Fibroblast of skin of left biceps (primary cell): ENCODE results near the gene IGFALS.

ENCODE experiments used
- DNase-seq, 2 experiments: peaks; one replicate each; pipeline ENCODE4 v3.0.0-alpha.2; 2013; ENCODE audit warnings: low read depth in 2 of 2

The IGFALS gene

GRCh38 chr16:1766231-1766630, 27.3 kb downstream of the IGFALS start:
- DNase-seq, result no peak

- no peak for DNase-seq
Measured at GRCh38 chr16:1765826-1766225, 27.7 kb downstream of the IGFALS start.

- no peak for DNase-seq
Measured at GRCh38 chr16:1764971-1765370, 28.5 kb downstream of the IGFALS start.

- no peak for DNase-seq
Measured at GRCh38 chr16:1763521-1764511, 29.7 kb downstream of the IGFALS start.

GRCh38 chr16:1762879-1763520, 30.5 kb downstream of the IGFALS start:
- DNase-seq, result no peak

GRCh38 chr16:1762196-1762878, 31.2 kb downstream of the IGFALS start:
- DNase-seq, result no peak

GRCh38 chr16:1761751-1762150, 31.8 kb downstream of the IGFALS start:
- DNase-seq, result no peak

GRCh38 chr16:1760911-1761310, 32.6 kb downstream of the IGFALS start:
- no peak for DNase-seq

GRCh38 chr16:1759511-1759910, 34.0 kb downstream of the IGFALS start:
- no peak for DNase-seq

- no peak for DNase-seq
Measured at GRCh38 chr16:1758923-1759322, 34.6 kb downstream of the IGFALS start.

GRCh38 chr16:1757714-1758461, 35.6 kb downstream of the IGFALS start:
- DNase-seq, result no peak

GRCh38 chr16:1754204-1754603, 39.3 kb downstream of the IGFALS start:
- DNase-seq, result no peak

- DNase-seq, result no peak
Measured at GRCh38 chr16:1752853-1753252, 40.7 kb downstream of the IGFALS start.

GRCh38 chr16:1751946-1752345, 41.6 kb downstream of the IGFALS start:
- no peak for DNase-seq

GRCh38 chr16:1749152-1750117, 44.1 kb downstream of the IGFALS start:
- DNase-seq, result no peak

- no peak for DNase-seq
Measured at GRCh38 chr16:1747934-1748333, 45.6 kb downstream of the IGFALS start.

- no peak for DNase-seq
Measured at GRCh38 chr16:1746693-1747195, 46.8 kb downstream of the IGFALS start.

GRCh38 chr16:1745900-1746692, 47.4 kb downstream of the IGFALS start:
- no peak for DNase-seq

GRCh38 chr16:1745181-1745899, 48.2 kb downstream of the IGFALS start:
- DNase-seq, result peak; percentile 29 to 32
